Bladder microvascular endothelial cell (primary cell): ENCODE measurements around the gene TMEM207. TPM values are rescaled to one million over a fixed set of nuclear protein-coding genes. Genes with fewer than 3 reads are reported as not detected.

Source experiments
- total RNA-seq: library from RNA; depleted of rRNA; stranded (reverse); fragments of >200 nt; gene quantifications from 2 replicates; pipeline ENCODE4 v1.2.3, GENCODE V29; 2014

Gene TMEM207
- total RNA-seq: not detected in 2 replicates

DNA sequence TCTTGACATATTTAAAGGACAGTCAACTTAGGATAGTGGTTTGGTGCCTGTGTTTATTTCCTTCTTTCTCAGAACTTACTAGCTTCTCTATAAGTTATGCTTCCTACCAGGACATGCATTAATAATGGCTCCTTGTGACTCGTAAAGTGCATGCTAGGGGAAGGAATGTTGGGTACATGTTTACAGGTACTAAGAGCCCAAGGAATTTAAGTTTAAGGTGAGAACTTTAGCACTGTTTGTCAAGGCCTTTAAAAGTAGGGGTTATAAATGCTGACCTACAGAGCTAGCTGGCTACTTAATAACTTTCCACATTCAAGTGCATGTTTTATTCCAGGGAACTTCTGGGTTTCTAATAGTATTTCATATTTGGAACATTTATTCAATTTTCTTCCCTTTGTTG, at the start of gene TMEM207:
TSS of gene TMEM207 (minus strand) at position 101 of the 400 bp plus-strand sequence. CDS start at position 9, 92 bp downstream.

DNA sequence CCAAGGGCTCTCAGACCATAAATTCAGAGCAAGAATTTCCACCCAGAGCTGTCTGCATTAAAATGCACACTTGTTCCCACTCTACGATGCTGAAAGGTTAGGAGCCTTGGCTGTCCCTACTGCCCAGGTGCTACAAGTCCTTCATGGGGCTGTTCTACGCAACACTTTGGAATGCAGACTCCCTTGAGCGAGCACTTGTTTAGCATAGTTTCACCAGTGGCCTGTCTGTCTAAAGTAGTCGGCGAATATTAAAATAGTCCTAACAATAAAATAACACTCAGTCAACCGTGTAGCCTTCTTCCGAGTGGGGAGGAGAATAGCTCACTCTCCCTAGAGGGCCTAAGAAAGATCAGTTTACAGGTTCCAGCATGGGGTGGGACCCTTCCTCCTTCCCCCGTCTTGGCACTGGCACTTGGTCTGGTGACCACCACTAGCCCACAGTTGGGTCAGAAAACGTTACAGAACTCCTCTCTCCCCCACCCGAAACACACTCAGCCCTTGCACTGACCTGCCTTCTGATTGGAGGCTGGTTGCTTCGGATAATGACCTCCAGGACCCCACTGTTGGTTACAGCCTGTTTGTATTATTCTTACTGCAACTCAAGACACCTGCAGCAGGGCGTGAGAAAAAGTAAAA, 62.0 kb downstream of the TMEM207 start, which contains the start of gene CLDN16:
TSS of gene CLDN16 (plus strand) at position 586 of the 636 bp plus-strand sequence. CDS start 167 bp downstream, outside the sequence.

Other genes starting within 250 kb of the TMEM207 start
- gene CLDN1, start 127.5 kb downstream of the TMEM207 start, total RNA-seq: 0.16 and 4.7 TPM in 2 replicates
- gene CLDN16, start 61.7 kb downstream of the TMEM207 start, total RNA-seq: 0.06 TPM in 1 of 2 replicates, not detected in the other
- 3.9 and 8.1 TPM in 2 replicates for gene IL1RAP, start 64.2 kb upstream of the TMEM207 start, total RNA-seq